NB4 (cell line): ENCODE results near the gene DEFB132.

Experiments used
- CTCF ChIP-seq: IDR thresholded peaks from one replicate; pipeline ENCODE4 v1.5.1; 2012; ENCODE audit warnings: low read depth, low read length
- MAX ChIP-seq: IDR thresholded peaks from 2 replicates; pipeline ENCODE4 v1.6.1; 2011; ENCODE audit warnings: low read depth, low read length
- MYC ChIP-seq: IDR thresholded peaks from 2 replicates; pipeline ENCODE4 v1.6.1; 2011; ENCODE audit warnings: low read depth, low read length
- POLR2A ChIP-seq: IDR thresholded peaks from 2 replicates; pipeline ENCODE4 v1.6.1; 2011; ENCODE audit warnings: mild to moderate bottlenecking; ENCODE audit not compliant: insufficient read length; ENCODE audit errors: extremely low read depth

- TF ChIP-seq POLR2A (no peak), MYC (no peak), CTCF (no peak), MAX (no peak)
These were observed 20.7 kb downstream of the DEFB132 start for GRCh38 chr20:278181-278580.
